Measurements from ENCODE around the gene WNK1. TPM values are rescaled to one million over a fixed set of nuclear protein-coding genes. Genes with fewer than 3 reads are reported as not detected.

Gene WNK1
- total and polyA plus RNA-seq, 2 donors from 2014 or later = 40.2 to 173 TPM

- no peak overlapping the region for H3K4me3 ChIP-seq (ENCODE audit: low read length in 3 of 3)
- peaks cover 0 to 6% (median 0%) of the 10 kb centered on the region in 3 donors for H3K9me3 ChIP-seq (ENCODE audit: control insufficient read depth in 2 of 3, insufficient read depth in 1 of 3, low read length in 3 of 3)
- FAIRE-seq (no peak), DNase-seq (no peak)
- H3K27ac ChIP-seq (ENCODE audit: low read depth in 2 of 2, low read length in 2 of 2) = no peak overlapping the region
- no peak overlapping the region for H3K9ac ChIP-seq (ENCODE audit: low read length in 3 of 3)
- TF ChIP-seq, protein P1, sequence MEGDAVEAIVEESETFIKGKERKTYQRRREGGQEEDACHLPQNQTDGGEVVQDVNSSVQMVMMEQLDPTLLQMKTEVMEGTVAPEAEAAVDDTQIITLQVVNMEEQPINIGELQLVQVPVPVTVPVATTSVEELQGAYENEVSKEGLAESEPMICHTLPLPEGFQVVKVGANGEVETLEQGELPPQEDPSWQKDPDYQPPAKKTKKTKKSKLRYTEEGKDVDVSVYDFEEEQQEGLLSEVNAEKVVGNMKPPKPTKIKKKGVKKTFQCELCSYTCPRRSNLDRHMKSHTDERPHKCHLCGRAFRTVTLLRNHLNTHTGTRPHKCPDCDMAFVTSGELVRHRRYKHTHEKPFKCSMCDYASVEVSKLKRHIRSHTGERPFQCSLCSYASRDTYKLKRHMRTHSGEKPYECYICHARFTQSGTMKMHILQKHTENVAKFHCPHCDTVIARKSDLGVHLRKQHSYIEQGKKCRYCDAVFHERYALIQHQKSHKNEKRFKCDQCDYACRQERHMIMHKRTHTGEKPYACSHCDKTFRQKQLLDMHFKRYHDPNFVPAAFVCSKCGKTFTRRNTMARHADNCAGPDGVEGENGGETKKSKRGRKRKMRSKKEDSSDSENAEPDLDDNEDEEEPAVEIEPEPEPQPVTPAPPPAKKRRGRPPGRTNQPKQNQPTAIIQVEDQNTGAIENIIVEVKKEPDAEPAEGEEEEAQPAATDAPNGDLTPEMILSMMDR (IDR thresholded peaks at IDR 0.05; ENCODE audit: borderline replicate concordance, extremely low read depth, insufficient read depth) = no peak
- H3K27me3 ChIP-seq (ENCODE audit: control insufficient read depth, insufficient read depth, low read length) = no peaks in the 10 kb centered on the region
- H3K4me1 ChIP-seq (ENCODE audit: control insufficient read depth in 2 of 3, insufficient read depth in 2 of 3, low read depth in 1 of 3, low read length in 3 of 3) = no peaks in the 10 kb centered on the region
- intact Hi-C loops (cut with DNase I) = no loop called here
- H3K36me3 ChIP-seq (ENCODE audit: control insufficient read depth in 2 of 3, insufficient read depth in 3 of 3, low read length in 3 of 3) = peaks cover 0 to 14% (median 5%) of the 10 kb centered on the region in 3 donors
Observed at GRCh38 chr12:826331-826730, 74.0 kb downstream of the WNK1 start.

DNA sequence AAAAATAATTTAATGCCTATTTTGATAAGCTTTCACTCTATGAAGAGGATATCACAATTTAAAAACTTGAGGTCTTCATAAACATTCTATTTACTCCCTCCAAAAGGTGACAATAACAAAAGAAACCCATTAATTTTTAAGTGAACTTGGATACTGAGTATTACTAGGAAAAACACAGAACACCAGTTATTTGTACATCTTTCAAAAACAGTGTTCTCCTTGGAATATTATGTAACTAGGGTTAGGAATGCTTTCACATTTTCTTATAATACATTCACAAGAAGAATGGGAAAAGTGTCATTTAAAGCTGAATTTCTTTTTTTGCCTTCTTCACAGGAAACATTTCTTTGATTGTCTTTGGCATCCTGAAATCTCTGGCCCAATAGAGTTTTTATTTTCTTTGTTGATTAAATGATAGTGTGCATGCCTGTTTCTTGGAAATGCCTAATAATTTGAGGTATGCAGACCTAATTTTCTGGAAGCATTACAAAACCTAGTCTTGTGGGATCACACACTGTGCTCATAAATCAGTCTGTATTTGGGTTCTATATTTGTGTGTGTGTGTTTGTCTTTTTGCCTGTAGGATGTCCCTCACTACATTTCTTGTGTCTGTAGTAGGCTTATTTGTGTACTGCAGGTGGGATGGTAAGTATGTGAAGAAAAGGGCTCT is 76.5 kb downstream of the WNK1 start:
- FAIRE-seq (no peak), DNase-seq (no peak)
- Histone ChIP-seq H3K27me3 (ENCODE audit: control insufficient read depth, insufficient read depth, low read length) (no peaks in the 10 kb centered on the region), H3K4me3 (ENCODE audit: low read length in 3 of 3) (no peak overlapping the region), H3K9ac (ENCODE audit: low read length in 3 of 3) (no peak overlapping the region), H3K4me1 (ENCODE audit: control insufficient read depth in 2 of 3, insufficient read depth in 2 of 3, low read depth in 1 of 3, low read length in 3 of 3) (no peaks in the 10 kb centered on the region), H3K9me3 (ENCODE audit: control insufficient read depth in 2 of 3, insufficient read depth in 1 of 3, low read length in 3 of 3) (no peaks in the 10 kb centered on the region), H3K36me3 (ENCODE audit: control insufficient read depth in 2 of 3, insufficient read depth in 3 of 3, low read length in 3 of 3) (peaks cover 0 to 14% (median 5%) of the 10 kb centered on the region in 3 donors), H3K27ac (ENCODE audit: low read depth in 2 of 2, low read length in 2 of 2) (no peak overlapping the region)
- intact Hi-C loops (cut with DNase I) = no loop called here
- TF ChIP-seq, protein P1 (IDR thresholded peaks at IDR 0.05; ENCODE audit: borderline replicate concordance, extremely low read depth, insufficient read depth) = no peak

DNA sequence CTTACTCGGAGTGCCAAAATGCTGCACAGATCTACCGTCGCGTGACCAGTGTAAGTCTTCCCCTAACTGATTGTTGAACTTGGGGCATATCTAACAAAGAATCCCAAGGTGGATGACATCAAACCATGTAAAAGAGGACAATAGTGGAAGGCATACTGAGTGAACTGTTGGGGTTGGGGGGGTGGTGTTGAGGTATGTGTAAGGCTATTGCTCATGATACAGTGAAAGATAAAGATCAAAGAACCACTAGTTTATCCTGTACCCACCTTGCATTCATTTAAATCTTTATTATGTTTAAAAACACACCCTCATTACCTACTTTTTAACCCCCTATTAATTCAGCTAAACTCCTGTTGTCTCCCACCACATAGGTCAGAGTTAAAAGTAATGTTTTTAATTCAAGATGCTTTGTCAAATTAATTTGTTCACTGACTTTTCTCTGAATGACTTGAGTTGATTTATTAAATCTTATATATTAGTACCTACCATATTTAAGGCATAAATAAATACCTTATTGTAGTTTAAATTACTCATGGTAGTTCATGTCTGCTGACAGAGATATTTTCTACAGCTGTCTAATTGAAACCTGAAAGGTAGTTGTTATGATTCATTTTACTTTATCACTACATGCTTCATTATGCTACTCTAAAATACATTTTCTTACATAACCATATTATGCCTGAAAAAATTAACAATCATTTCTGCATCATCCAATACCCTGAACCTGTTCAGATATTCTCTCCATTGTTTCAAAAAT is 77.9 kb downstream of the WNK1 start:
- TF ChIP-seq, protein P1 (IDR thresholded peaks at IDR 0.05; ENCODE audit: borderline replicate concordance, extremely low read depth, insufficient read depth) = no peak
- Histone ChIP-seq H3K9me3 (ENCODE audit: control insufficient read depth in 2 of 3, insufficient read depth in 1 of 3, low read length in 3 of 3) (no peaks in the 10 kb centered on the region), H3K4me1 (ENCODE audit: control insufficient read depth in 2 of 3, insufficient read depth in 2 of 3, low read depth in 1 of 3, low read length in 3 of 3) (no peaks in the 10 kb centered on the region), H3K4me3 (ENCODE audit: low read length in 3 of 3) (no peak overlapping the region), H3K9ac (ENCODE audit: low read length in 3 of 3) (no peak overlapping the region), H3K36me3 (ENCODE audit: control insufficient read depth in 2 of 3, insufficient read depth in 3 of 3, low read length in 3 of 3) (peaks cover 0 to 14% (median 5%) of the 10 kb centered on the region in 3 donors), H3K27me3 (ENCODE audit: control insufficient read depth, insufficient read depth, low read length) (no peaks in the 10 kb centered on the region), H3K27ac (ENCODE audit: low read depth in 2 of 2, low read length in 2 of 2) (no peak overlapping the region)
- FAIRE-seq (no peak), DNase-seq (no peak)
- intact Hi-C loops (cut with DNase I) = no loop called here
